Omental fat pad (tissue), 4 donors: ENCODE measurements around the gene NTNG1. TPM values are rescaled to one million over a fixed set of nuclear protein-coding genes. Genes with fewer than 3 reads are reported as not detected.

Experiments
- ATAC-seq: fragments of 150-250 bp; one replicate; pipeline ENCODE4 v1.9.1; 2016; ENCODE audit warnings: mild to moderate bottlenecking, moderate library complexity; ENCODE audit not compliant: low FRiP score
- DNase-seq: peaks from one replicate; pipeline ENCODE4 v3.0.0-alpha.2; 2019; ENCODE audit warnings: low spot score
- total RNA-seq, 4 donors: library from RNA; depleted of rRNA; stranded (reverse); fragments of >200 nt; gene quantifications; one replicate each; pipeline ENCODE4 v1.1.0, GENCODE V29; 2016
- TF ChIP-seq, protein P1 (sequence below), 3 donors: fragments of 450-650 bp; IDR thresholded peaks; one replicate each; pipeline ENCODE4 v1.5.1; 2016 to 2017; ENCODE audit warnings: antibody characterized with exemption in 3 of 3, mild to moderate bottlenecking in 3 of 3, moderate library complexity in 2 of 3

Gene NTNG1
- total RNA-seq, 4 donors from 2014 or later: 1.3 to 28.5 (median 6.6) TPM

DNA sequence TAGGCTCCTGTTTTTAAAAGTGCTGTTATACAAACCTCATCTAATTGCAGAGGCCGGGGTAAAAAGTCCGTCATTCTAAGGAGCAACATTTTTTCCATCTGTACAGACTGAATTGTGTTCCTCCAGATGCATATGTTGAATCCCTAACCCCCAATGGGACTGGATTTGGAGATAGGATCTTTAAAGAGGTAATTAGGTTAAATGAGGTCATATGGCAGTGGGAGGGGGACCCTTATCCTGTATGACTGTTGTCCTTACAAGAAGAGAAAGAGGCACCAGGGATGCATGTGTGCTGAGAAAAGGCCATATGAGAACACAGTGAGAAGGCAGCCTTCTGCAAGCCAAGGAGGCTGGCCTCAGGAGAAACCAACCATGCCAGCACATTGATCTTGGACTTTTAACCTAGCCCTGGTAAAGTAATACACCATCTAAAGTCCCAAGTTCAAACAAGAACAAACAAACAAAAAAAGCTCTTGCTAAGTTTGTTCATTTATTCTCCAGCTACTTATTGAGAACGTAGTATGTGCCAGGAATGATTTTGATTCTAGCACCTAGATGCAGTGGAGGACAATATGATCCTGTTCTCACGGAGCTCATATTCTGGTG, 352.4 kb downstream of the NTNG1 start:
- DNase-seq: no peak
- ATAC-seq: no peak
- TF ChIP-seq, protein P1, sequence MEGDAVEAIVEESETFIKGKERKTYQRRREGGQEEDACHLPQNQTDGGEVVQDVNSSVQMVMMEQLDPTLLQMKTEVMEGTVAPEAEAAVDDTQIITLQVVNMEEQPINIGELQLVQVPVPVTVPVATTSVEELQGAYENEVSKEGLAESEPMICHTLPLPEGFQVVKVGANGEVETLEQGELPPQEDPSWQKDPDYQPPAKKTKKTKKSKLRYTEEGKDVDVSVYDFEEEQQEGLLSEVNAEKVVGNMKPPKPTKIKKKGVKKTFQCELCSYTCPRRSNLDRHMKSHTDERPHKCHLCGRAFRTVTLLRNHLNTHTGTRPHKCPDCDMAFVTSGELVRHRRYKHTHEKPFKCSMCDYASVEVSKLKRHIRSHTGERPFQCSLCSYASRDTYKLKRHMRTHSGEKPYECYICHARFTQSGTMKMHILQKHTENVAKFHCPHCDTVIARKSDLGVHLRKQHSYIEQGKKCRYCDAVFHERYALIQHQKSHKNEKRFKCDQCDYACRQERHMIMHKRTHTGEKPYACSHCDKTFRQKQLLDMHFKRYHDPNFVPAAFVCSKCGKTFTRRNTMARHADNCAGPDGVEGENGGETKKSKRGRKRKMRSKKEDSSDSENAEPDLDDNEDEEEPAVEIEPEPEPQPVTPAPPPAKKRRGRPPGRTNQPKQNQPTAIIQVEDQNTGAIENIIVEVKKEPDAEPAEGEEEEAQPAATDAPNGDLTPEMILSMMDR (IDR thresholded peaks at IDR 0.05): no peak

DNA sequence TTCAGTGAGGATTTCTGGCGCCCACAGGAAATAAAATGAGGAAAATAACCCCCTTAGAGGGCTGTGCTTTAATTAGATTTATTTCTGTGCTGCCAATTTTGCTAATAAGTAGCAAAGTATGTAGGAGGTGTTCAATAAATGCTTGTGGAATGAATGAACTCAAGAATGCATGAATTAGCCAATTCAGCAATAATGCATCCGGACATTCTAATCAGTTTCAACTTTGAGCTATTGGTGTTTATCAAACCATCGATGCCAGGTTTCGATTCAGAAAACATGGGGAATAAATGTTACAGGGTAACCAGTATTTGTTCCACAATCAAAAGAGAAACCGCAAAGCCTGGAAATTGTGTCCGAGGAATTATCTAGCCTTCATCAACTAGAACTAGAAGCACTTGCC, 353.2 kb downstream of the NTNG1 start:
- TF ChIP-seq, protein P1 (IDR thresholded peaks at IDR 0.05): no peak
- ATAC-seq: no peak
- DNase-seq: no peak

DNA sequence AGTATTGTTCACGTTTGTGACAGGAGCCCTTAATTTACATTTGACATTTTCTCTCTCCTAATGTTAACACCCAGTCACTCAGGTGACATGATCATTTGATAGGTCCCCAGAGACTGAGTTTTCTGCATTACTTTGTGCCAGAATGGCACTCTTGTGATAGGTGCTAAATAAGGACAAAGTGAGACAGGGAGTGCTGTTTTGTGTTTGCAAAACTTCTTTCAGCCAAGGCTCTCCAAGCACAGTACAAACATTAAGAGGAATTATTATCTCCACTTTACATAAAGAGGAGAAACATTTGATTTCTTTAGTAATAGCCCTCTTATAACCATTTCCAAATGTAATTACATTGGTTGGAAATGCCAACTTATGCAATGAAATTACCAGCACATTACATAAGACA, 355.2 kb downstream of the NTNG1 start:
- TF ChIP-seq, protein P1 (IDR thresholded peaks at IDR 0.05): no peak
- no peak for ATAC-seq
- no peak for DNase-seq

DNA sequence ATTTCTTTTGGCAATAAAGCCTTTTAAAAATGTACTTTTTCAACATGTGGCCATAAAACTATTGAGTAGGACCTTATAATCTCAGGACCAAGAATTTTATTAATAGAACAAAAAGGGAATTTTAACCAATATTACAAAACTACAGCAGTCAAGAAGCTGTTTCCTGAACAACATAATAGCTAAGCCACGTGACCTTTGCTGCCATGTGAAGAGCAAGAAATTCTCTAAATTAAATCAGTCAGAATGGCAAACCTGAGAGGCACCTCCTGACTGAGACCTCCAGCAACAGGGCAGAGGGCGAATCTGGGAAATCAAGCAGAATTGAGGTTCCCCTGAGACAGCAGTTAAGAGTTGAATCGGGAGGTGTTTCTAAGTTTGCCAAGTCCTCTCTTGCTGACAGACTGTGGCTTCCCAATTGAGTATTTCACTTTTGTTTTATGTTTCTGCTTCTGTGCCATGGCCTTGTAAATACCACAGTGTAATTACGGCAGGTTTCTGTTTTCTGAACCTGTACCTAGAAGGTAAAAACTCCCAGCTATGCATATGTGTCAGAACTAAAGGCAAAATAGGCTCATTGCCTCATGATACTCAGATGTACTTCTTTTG, 358.4 kb downstream of the NTNG1 start:
- DNase-seq: no peak
- no peak for ATAC-seq
- TF ChIP-seq, protein P1 (IDR thresholded peaks at IDR 0.05): no peak

DNA sequence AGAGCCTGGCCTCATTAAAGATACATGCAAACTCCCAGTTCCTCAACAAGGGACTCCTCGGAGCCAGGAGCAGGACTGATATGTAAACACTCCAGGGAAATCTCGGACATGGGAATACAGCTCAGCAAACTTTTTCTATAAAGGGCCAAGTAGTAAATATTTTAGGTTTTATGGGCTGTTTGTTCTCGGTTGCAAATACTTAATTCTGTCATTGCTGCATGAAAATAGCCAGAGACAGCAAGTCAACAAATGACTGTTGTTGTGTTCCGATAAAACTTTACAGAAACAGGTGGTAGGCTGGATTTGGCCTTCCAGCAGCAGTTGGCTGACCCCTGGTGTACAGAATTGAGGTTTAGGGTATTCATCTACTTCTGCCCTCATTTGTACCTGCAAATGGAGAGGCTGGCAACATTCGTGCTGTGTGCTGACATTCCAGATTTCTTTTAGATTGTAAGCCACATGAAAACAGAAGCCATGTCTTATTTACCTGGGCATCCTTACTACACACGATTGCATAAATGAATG, 360.3 kb downstream of the NTNG1 start:
- DNase-seq (no peak), ATAC-seq (no peak)
- TF ChIP-seq, protein P1 (IDR thresholded peaks at IDR 0.05): no peak

DNA sequence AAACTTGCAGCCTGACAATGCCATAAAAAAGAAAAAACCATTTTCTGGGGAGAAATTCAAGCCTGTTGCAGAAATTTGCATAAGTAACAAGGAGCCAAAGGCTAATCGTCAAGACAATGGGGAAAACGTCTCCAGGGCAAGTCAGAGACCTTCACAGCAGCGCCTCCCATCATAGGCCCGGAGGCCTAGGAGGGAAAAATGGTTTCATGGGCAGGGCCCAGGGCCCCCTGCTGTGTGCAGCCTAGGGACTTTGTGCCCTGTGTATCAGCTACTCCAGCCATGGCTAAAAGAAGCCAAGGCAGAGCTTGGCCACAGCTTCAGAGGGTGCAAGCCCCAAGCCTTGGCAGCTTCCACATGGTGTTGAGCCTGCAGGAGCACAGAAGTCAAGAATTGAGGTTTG, 369.5 kb downstream of the NTNG1 start:
- ATAC-seq (no peak), DNase-seq (no peak)
- TF ChIP-seq, protein P1 (IDR thresholded peaks at IDR 0.05): no peak

DNA sequence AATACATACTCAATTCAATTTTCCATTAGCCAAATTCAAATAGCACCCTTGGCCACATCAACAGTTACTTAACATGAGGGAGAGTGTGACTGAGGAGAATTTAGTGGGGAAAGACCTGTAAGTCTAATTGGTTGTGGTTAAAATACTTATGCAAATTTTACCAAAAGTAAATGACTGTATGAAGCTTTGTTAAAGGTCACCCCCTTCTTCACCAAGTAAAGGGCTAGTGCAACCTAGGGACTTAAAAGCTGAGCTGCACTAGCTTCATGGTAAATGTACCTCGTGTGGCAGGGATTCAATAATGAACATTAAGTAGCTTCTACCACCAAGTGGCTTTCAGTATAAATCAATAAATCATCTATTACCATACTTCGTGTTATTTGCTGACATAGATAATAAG, 372.0 kb downstream of the NTNG1 start:
- no peak for DNase-seq
- no peak for ATAC-seq
- TF ChIP-seq, protein P1 (IDR thresholded peaks at IDR 0.05): no peak
